ENCODE data around the gene RGCC.

DNA sequence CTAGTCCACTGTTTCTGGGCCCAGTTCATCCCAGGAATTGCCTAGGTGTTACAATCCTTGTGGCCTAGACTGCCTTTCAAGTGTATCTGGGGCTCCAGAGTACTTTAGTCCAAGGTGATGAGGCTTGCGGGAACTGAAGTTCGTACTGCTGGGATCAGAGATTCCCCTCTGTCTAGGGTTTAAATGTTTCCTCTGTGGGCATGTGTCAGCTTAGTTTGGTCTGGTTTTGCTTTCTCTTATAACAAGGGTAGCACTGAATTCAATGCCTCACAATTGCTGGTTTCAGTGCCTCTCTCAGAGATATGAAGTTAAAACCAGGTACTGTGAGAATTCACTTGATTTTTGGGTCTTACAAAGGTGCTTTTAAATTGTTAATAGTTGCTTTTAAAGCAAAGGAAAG, 30.8 kb downstream of the RGCC start:
- no peak for TF ChIP-seq POLR2AphosphoS5 (IDR thresholded peaks at IDR 0.05)
- TF ChIP-seq, protein P1, sequence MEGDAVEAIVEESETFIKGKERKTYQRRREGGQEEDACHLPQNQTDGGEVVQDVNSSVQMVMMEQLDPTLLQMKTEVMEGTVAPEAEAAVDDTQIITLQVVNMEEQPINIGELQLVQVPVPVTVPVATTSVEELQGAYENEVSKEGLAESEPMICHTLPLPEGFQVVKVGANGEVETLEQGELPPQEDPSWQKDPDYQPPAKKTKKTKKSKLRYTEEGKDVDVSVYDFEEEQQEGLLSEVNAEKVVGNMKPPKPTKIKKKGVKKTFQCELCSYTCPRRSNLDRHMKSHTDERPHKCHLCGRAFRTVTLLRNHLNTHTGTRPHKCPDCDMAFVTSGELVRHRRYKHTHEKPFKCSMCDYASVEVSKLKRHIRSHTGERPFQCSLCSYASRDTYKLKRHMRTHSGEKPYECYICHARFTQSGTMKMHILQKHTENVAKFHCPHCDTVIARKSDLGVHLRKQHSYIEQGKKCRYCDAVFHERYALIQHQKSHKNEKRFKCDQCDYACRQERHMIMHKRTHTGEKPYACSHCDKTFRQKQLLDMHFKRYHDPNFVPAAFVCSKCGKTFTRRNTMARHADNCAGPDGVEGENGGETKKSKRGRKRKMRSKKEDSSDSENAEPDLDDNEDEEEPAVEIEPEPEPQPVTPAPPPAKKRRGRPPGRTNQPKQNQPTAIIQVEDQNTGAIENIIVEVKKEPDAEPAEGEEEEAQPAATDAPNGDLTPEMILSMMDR (IDR thresholded peaks at IDR 0.05 in 8 of 11, conservative IDR thresholded peaks at IDR 0.05 in 3 of 11), result no peak

All from spleen (tissue), 7 donors.